Effector memory CD8-positive, alpha-beta T cell (primary cell): ENCODE measurements around the gene TOX3.

Source experiments
- ATAC-seq: fragments of 150-1000 bp; cut with Tn5 transposase; replicated peaks from 2 replicates; pipeline ENCODE4 v1.10.0; 2021; ENCODE audit warnings: mild to moderate bottlenecking, moderate library complexity
- DNase-seq, 3 experiments: peaks; one replicate each; pipeline ENCODE4 v3.0.0; 2021
- H3K27ac Mint-ChIP-seq, 2 donors: one replicate each; pipeline ENCODE4 v1.8.0; 2022; ENCODE audit warnings: mild to moderate bottlenecking in 2 of 2, mixed read lengths in 2 of 2, moderate library complexity in 2 of 2
- H3K27me3 Mint-ChIP-seq, 2 donors: one replicate each; pipeline ENCODE4 v1.8.0; 2022; ENCODE audit warnings: mixed read lengths in 2 of 2
- H3K36me3 Mint-ChIP-seq: one replicate; pipeline ENCODE4 v1.8.0; 2022; ENCODE audit warnings: mild to moderate bottlenecking, moderate library complexity, mixed read lengths; ENCODE audit not compliant: insufficient read depth
- H3K4me1 Mint-ChIP-seq, 2 donors: one replicate each; pipeline ENCODE4 v1.8.0; 2022; ENCODE audit warnings: low read depth in 2 of 2, mixed read lengths in 2 of 2
- H3K4me3 Mint-ChIP-seq, 2 donors: one replicate each; pipeline ENCODE4 v1.8.0; 2022; ENCODE audit warnings: mild to moderate bottlenecking in 2 of 2, mixed read lengths in 2 of 2, moderate library complexity in 2 of 2
- H3K9me3 Mint-ChIP-seq, 2 donors: one replicate each; pipeline ENCODE4 v1.8.0; 2022; ENCODE audit warnings: mixed read lengths in 2 of 2

The TOX3 gene

DNA sequence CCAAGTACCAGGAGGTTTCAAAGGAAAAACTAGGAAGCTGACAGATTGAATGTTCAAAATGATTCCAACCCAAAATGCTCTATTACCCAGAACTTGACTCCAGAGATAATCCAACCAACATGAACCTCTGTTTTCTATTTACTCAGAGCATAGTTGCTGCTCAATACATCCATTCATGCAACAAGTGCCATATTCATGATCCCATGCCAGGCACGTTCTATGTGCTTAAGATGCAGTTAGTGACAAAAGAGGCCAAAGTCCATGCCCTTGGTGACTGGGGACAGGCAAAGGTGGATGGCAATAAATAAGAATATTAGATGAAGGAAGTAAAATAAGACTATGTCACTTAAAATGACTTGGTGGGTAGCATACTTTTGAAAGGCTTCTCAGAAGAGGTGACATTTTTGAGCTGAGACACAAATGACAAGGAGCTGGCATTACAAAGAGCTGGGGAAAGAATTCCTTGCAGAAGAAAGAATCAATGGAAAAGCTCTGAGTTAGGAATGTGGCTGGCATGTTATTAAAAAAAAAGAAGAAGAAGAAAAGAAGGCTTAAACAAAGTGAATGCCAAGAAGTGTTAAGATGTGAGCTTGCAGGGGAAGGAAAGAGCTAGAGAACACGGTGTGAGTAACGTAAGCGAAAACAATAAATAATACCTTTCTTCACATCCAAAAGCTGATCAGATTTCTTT is 34.5 kb downstream of the TOX3 start:
- no peaks in the 10 kb centered on the region for H3K36me3 Mint-ChIP-seq
- H3K27me3 Mint-ChIP-seq, result no peaks in the 10 kb centered on the region
- peaks cover 2 to 19% of the 10 kb centered on the region in 2 donors for H3K9me3 Mint-ChIP-seq
- no peak overlapping the region for H3K4me3 Mint-ChIP-seq
- no peaks in the 10 kb centered on the region for H3K4me1 Mint-ChIP-seq
- DNase-seq, result no peak
- no peak for ATAC-seq
- H3K27ac Mint-ChIP-seq, result no peak overlapping the region

GRCh38 chr16:52501746-52502145 is 45.2 kb downstream of the TOX3 start:
- no peaks in the 10 kb centered on the region for H3K36me3 Mint-ChIP-seq
- DNase-seq, result no peak
- H3K27ac Mint-ChIP-seq, result no peak overlapping the region
- no peak overlapping the region for H3K4me3 Mint-ChIP-seq
- no peak for ATAC-seq
- no peaks in the 10 kb centered on the region for H3K4me1 Mint-ChIP-seq
- H3K27me3 Mint-ChIP-seq, result no peaks in the 10 kb centered on the region
- peaks cover 0 to 3% of the 10 kb centered on the region in 2 donors for H3K9me3 Mint-ChIP-seq

DNA sequence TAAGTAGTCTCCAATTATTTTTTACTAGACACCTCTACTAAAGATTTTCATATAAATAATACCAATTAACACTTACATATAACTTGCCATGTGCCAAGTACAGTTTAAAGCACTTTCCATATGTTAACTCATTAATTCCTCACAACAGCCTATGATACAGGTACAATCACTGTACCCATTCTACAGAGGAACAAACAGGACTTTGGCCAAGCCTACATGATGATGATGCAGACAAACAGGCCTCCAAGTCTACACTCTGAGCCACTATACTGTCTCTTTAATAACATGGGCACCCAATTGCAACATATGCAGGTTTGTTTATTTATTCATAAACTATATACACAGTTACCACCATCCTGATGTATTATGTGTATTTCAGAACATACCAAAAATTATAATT is 46.0 kb downstream of the TOX3 start:
- Mint-ChIP-seq H3K4me3 (no peak overlapping the region), H3K9me3 (peaks cover 0 to 3% of the 10 kb centered on the region in 2 donors), H3K36me3 (no peaks in the 10 kb centered on the region), H3K4me1 (no peaks in the 10 kb centered on the region), H3K27ac (no peak overlapping the region), H3K27me3 (no peaks in the 10 kb centered on the region)
- ATAC-seq, result no peak
- DNase-seq, result no peak

DNA sequence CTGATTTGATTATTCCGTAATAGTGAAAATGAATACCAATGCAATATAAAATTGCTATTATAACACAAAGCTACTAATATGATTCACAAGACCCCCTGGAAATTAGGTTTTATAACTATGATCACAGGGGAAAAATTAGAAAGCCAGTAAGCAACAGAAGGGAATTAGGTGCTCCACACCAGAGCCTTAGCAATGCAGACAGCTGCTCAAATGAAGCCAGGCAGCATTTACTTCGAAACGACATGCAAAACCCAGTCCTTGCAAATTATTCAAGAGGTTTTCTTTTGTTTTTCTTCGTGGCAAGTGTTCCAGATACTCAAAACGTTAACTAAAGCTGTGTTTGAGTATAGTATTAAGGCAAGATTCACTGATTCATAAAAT is 47.9 kb downstream of the TOX3 start:
- no peak overlapping the region for H3K4me3 Mint-ChIP-seq
- no peaks in the 10 kb centered on the region for H3K36me3 Mint-ChIP-seq
- no peak for DNase-seq
- no peaks in the 10 kb centered on the region for H3K27me3 Mint-ChIP-seq
- no peak for ATAC-seq
- no peaks in the 10 kb centered on the region for H3K4me1 Mint-ChIP-seq
- H3K27ac Mint-ChIP-seq, result no peak overlapping the region
- H3K9me3 Mint-ChIP-seq, result peaks cover 0 to 3% of the 10 kb centered on the region in 2 donors

DNA sequence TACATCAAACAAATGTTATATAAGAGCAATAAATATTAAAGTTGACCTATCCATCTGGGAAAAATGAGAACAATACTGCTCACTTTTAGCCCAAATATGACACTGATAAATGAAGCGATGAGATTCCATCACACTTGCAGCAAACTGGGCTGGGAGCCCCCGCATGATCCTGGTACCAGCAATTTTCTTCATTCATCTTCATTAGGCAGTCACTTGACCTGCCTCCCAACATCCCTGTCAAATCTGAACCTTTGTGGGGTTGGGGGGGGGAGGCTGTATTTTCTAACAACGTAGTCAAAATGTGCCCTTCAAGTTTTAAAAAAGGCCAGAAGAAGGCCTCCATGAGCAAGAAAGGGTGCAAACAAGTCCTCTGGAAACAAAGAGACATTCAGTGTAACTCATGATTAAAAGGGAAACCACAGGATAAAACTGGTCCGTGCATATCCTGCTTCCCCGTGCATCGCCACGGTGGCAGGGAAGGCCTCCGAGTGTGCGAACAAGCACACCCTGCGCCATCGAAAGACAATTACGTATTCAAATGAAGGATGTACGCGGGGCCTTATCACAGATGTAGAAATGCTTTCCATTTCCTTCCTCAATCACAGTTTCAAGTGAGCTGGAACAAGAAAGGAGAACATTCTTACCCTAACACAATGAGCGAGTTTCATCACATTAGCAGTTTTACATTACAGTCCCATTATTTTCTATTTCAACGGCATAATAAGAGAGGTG is 48.4 kb downstream of the TOX3 start:
- Mint-ChIP-seq H3K36me3 (no peaks in the 10 kb centered on the region), H3K27me3 (no peaks in the 10 kb centered on the region), H3K27ac (no peak overlapping the region), H3K4me3 (no peak overlapping the region), H3K9me3 (peaks cover 0 to 3% of the 10 kb centered on the region in 2 donors), H3K4me1 (no peaks in the 10 kb centered on the region)
- DNase-seq (no peak), ATAC-seq (no peak)

- H3K36me3 Mint-ChIP-seq, result no peaks in the 10 kb centered on the region
- H3K27ac Mint-ChIP-seq, result no peak overlapping the region
- H3K9me3 Mint-ChIP-seq, result peaks cover 0 to 3% of the 10 kb centered on the region in 2 donors
- DNase-seq, result no peak
- no peaks in the 10 kb centered on the region for H3K27me3 Mint-ChIP-seq
- no peaks in the 10 kb centered on the region for H3K4me1 Mint-ChIP-seq
- no peak for ATAC-seq
- H3K4me3 Mint-ChIP-seq, result no peak overlapping the region
Observed at GRCh38 chr16:52497067-52497816, 49.7 kb downstream of the TOX3 start.

GRCh38 chr16:52496051-52496876 is 50.7 kb downstream of the TOX3 start:
- Mint-ChIP-seq H3K4me1 (no peaks in the 10 kb centered on the region), H3K4me3 (no peak overlapping the region), H3K36me3 (no peaks in the 10 kb centered on the region), H3K9me3 (peaks cover 3% of the 10 kb centered on the region in 2 donors), H3K27ac (no peak overlapping the region), H3K27me3 (no peaks in the 10 kb centered on the region)
- DNase-seq, result no peak
- ATAC-seq, result no peak

- H3K9me3 Mint-ChIP-seq, result peaks cover 3 to 8% of the 10 kb centered on the region in 2 donors
Observed at GRCh38 chr16:52494621-52495020, 52.3 kb downstream of the TOX3 start.

GRCh38 chr16:52494145-52494544 is 52.8 kb downstream of the TOX3 start:
- H3K4me3 Mint-ChIP-seq, result no peak overlapping the region
- no peak for DNase-seq
- H3K27ac Mint-ChIP-seq, result no peak overlapping the region
- H3K9me3 Mint-ChIP-seq, result peaks cover 3 to 8% of the 10 kb centered on the region in 2 donors
- H3K4me1 Mint-ChIP-seq, result no peaks in the 10 kb centered on the region
- ATAC-seq, result no peak
- H3K36me3 Mint-ChIP-seq, result no peaks in the 10 kb centered on the region
- no peaks in the 10 kb centered on the region for H3K27me3 Mint-ChIP-seq

More at GRCh38 chr16:52494621-52495020, 52.3 kb downstream of the TOX3 start:
- Mint-ChIP-seq H3K36me3 (no peaks in the 10 kb centered on the region), H3K4me1 (no peaks in the 10 kb centered on the region), H3K27ac (no peak overlapping the region), H3K4me3 (no peak overlapping the region), H3K27me3 (no peaks in the 10 kb centered on the region)
- ATAC-seq (no peak), DNase-seq (no peak)

- no peaks in the 10 kb centered on the region for H3K4me1 Mint-ChIP-seq
- no peak overlapping the region for H3K4me3 Mint-ChIP-seq
- peaks cover 3 to 8% of the 10 kb centered on the region in 2 donors for H3K9me3 Mint-ChIP-seq
Observed at GRCh38 chr16:52492789-52493357, 54.1 kb downstream of the TOX3 start.

DNA sequence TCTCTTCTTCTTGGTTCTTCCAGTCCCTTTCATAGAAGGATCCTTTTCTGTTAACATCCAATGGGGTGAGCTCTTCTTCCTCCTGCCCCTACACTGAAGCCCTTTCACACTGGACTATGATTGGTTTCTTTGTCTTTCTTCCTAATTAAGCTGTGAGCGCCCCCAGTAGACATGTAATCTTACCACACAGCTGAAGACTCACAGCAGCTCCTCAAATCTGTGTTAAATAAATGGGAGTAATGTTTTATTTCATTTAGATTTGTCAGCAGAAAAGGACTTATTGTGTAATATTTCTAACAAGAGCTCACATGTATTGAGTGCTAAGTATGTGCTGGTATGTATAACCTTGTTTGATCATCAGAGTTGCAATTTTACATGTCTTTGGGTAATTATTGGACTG is 55.7 kb downstream of the TOX3 start:
- no peak for ATAC-seq
- no peak overlapping the region for H3K27ac Mint-ChIP-seq
- no peaks in the 10 kb centered on the region for H3K4me1 Mint-ChIP-seq
- no peak for DNase-seq
- H3K27me3 Mint-ChIP-seq, result no peaks in the 10 kb centered on the region
- no peak overlapping the region for H3K4me3 Mint-ChIP-seq
- no peaks in the 10 kb centered on the region for H3K36me3 Mint-ChIP-seq
- peaks cover 6 to 11% of the 10 kb centered on the region in 2 donors for H3K9me3 Mint-ChIP-seq

More at GRCh38 chr16:52492789-52493357, 54.1 kb downstream of the TOX3 start:
- ATAC-seq (no peak), DNase-seq (no peak)
- H3K36me3 Mint-ChIP-seq, result no peaks in the 10 kb centered on the region
- H3K27me3 Mint-ChIP-seq, result no peaks in the 10 kb centered on the region
- no peak overlapping the region for H3K27ac Mint-ChIP-seq

- no peak overlapping the region for H3K4me3 Mint-ChIP-seq
- no peaks in the 10 kb centered on the region for H3K4me1 Mint-ChIP-seq
- no peaks in the 10 kb centered on the region for H3K27me3 Mint-ChIP-seq
- peaks cover 7 to 22% of the 10 kb centered on the region in 2 donors for H3K9me3 Mint-ChIP-seq
- ATAC-seq (no peak), DNase-seq (no peak)
- H3K27ac Mint-ChIP-seq, result no peak overlapping the region
- H3K36me3 Mint-ChIP-seq, result no peaks in the 10 kb centered on the region
Observed at GRCh38 chr16:52489894-52490293, 57.0 kb downstream of the TOX3 start.

DNA sequence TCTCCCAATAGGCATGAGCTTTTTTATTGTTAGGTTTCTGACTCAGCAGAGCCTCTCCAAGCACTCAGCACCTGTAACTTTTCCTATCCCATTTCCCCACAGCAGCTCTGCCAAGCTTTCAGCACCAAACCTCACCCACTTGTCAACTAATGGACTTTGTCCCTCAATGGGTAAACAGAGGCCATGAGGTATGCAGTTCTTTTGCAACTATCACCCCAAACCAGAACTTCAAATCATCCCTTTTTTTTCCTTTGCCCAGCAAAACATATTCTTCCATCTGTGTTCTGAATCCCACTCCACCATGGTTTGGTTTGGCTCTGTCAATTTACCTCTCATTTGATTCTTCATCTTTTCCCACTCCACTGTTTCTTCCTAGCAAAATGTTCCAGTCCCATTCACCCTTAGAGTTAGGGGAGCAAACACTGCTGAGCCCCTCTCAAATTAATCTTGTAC is 58.1 kb downstream of the TOX3 start:
- ATAC-seq, result no peak
- no peak for DNase-seq
- H3K4me3 Mint-ChIP-seq, result no peak overlapping the region
- H3K27ac Mint-ChIP-seq, result no peak overlapping the region
- no peaks in the 10 kb centered on the region for H3K4me1 Mint-ChIP-seq
- H3K9me3 Mint-ChIP-seq, result peaks cover 7 to 22% of the 10 kb centered on the region in 2 donors
- no peaks in the 10 kb centered on the region for H3K27me3 Mint-ChIP-seq
- H3K36me3 Mint-ChIP-seq, result no peaks in the 10 kb centered on the region
